NCI-H1694 (cell line): ENCODE results near the gene EN2.
"Not testable (repeated sequence)": the region's sequence is repeated elsewhere in the genome, so short reads cannot be mapped to it uniquely, and the experiment has no call there.

Source experiments
- DNase-seq: peaks from one replicate; lab custom pipeline; 2025; lab: John Stamatoyannopoulos, UW

EN2 gene

GRCh38 chr7:155426543-155427410 lies 31.2 kb upstream of the EN2 start:
- no peak for DNase-seq

- DNase-seq = no peak
These were observed 30.4 kb upstream of the EN2 start for GRCh38 chr7:155427411-155428038.

- no peak for DNase-seq
These were observed 29.6 kb upstream of the EN2 start for GRCh38 chr7:155428171-155428834.

GRCh38 chr7:155429651-155430050 lies 28.3 kb upstream of the EN2 start:
- DNase-seq = no peak

GRCh38 chr7:155430606-155431005 lies 27.3 kb upstream of the EN2 start:
- DNase-seq = no peak

- no peak for DNase-seq
These were observed 26.7 kb upstream of the EN2 start for GRCh38 chr7:155431231-155431630.

- DNase-seq = no peak
These were observed 26.2 kb upstream of the EN2 start for GRCh38 chr7:155431711-155432110.

- no peak for DNase-seq
These were observed 22.8 kb upstream of the EN2 start for GRCh38 chr7:155435110-155435509.

GRCh38 chr7:155437836-155438235 lies 20.1 kb upstream of the EN2 start:
- no peak for DNase-seq

GRCh38 chr7:155438777-155439176 lies 19.2 kb upstream of the EN2 start:
- no peak for DNase-seq

GRCh38 chr7:155439311-155440017 lies 18.5 kb upstream of the EN2 start:
- DNase-seq = no peak

GRCh38 chr7:155440018-155440410 lies 17.9 kb upstream of the EN2 start:
- DNase-seq = no peak

GRCh38 chr7:155441856-155442255 lies 16.1 kb upstream of the EN2 start:
- DNase-seq = no peak

GRCh38 chr7:155444746-155445145 lies 13.2 kb upstream of the EN2 start:
- no peak for DNase-seq

- not testable (repeated sequence) for DNase-seq
These were observed 12.3 kb upstream of the EN2 start for GRCh38 chr7:155445606-155446005.

- no peak for DNase-seq
These were observed 10.3 kb upstream of the EN2 start for GRCh38 chr7:155447603-155448002.

- DNase-seq = no peak
These were observed 9.3 kb upstream of the EN2 start for GRCh38 chr7:155448632-155449007.

GRCh38 chr7:155449008-155449868 lies 8.7 kb upstream of the EN2 start:
- DNase-seq = no peak

GRCh38 chr7:155449869-155450557 lies 7.9 kb upstream of the EN2 start:
- no peak for DNase-seq

GRCh38 chr7:155450558-155450969 lies 7.4 kb upstream of the EN2 start:
- no peak for DNase-seq
